GM06990 (cell line): ENCODE measurements around the gene HS1BP3.

ENCODE experiments used
- DNase-seq: peaks from one replicate; pipeline ENCODE4 v3.0.0-alpha.2; 2011; ENCODE audit not compliant: insufficient read length; ENCODE audit errors: extremely low read depth
- H3K27me3 ChIP-seq: replicated peaks from 2 replicates; pipeline ENCODE4 v1.6.0; 2011; ENCODE audit warnings: low read length; ENCODE audit not compliant: control insufficient read depth, insufficient read depth
- H3K36me3 ChIP-seq: 2 replicates; pipeline ENCODE4 v1.5.1; 2011; ENCODE audit warnings: low read length; ENCODE audit not compliant: control insufficient read depth, insufficient read depth
- H3K4me3 ChIP-seq: replicated peaks from 2 replicates; pipeline ENCODE4 v1.5.1; 2011; ENCODE audit warnings: low read depth, mild to moderate bottlenecking, control low read depth, low read length
- TF ChIP-seq, protein P1 (sequence below): IDR thresholded peaks from 2 replicates; pipeline ENCODE4 v1.5.1; 2011; ENCODE audit warnings: low read length, control low read depth, mild to moderate bottlenecking, inconsistent platforms; ENCODE audit not compliant: insufficient read depth, poor library complexity, severe bottlenecking

HS1BP3 gene

GRCh38 chr2:20575414-20575813 lies 75.5 kb downstream of the HS1BP3 start:
- TF ChIP-seq, protein P1, sequence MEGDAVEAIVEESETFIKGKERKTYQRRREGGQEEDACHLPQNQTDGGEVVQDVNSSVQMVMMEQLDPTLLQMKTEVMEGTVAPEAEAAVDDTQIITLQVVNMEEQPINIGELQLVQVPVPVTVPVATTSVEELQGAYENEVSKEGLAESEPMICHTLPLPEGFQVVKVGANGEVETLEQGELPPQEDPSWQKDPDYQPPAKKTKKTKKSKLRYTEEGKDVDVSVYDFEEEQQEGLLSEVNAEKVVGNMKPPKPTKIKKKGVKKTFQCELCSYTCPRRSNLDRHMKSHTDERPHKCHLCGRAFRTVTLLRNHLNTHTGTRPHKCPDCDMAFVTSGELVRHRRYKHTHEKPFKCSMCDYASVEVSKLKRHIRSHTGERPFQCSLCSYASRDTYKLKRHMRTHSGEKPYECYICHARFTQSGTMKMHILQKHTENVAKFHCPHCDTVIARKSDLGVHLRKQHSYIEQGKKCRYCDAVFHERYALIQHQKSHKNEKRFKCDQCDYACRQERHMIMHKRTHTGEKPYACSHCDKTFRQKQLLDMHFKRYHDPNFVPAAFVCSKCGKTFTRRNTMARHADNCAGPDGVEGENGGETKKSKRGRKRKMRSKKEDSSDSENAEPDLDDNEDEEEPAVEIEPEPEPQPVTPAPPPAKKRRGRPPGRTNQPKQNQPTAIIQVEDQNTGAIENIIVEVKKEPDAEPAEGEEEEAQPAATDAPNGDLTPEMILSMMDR = no peak
- no peaks in the 10 kb centered on the region for H3K36me3 ChIP-seq
- DNase-seq = no peak
- H3K4me3 ChIP-seq = no peak overlapping the region
- no peaks in the 10 kb centered on the region for H3K27me3 ChIP-seq

DNA sequence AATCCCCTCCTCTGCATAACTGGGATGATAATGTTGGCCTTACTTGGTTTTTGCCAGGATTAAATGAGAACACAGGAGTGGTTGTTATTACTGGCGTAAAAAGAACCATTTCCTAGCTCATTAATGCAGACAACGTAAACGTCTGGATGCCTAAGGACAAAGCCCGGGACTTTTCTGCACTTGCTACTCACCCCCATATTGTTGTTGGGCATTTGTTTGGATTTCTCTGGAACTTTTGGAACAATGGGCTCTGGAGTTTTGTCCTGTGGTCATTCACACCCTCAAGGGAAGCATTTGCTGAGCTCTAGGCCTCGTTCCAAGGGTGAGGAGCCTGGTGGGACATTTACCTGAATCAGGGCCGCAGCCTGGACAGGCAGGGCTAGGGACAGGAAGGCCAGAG lies 76.0 kb downstream of the HS1BP3 start:
- TF ChIP-seq, protein P1 = no peak
- H3K27me3 ChIP-seq = no peaks in the 10 kb centered on the region
- H3K36me3 ChIP-seq = no peaks in the 10 kb centered on the region
- no peak for DNase-seq
- no peak overlapping the region for H3K4me3 ChIP-seq

DNA sequence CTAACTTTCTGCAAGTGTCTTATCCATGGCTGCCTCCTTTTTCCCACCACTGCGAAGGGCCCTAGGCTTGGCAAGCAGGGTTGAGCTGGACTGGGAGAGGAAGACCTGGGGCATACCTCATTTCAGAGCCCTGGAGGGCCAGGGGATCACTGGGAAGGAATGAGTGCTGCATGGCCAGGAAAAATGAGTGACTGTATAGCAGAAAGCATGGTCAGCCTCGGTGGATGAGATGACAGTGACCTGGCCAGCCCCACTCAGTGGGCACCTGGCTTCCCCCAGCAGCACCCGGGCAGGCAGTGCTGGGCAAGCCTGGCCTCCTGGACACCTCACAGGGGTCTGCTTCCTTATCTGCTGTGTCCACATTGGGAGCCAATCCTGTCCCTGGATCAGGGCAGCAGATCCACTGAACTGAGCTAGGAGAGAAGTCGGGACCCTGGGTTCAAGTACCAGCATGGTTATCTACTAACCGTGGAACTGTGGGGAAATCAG lies 76.4 kb downstream of the HS1BP3 start:
- H3K27me3 ChIP-seq = no peaks in the 10 kb centered on the region

GRCh38 chr2:20573620-20574422 lies 77.1 kb downstream of the HS1BP3 start:
- DNase-seq = no peak
- H3K4me3 ChIP-seq = no peak overlapping the region
- no peaks in the 10 kb centered on the region for H3K36me3 ChIP-seq
- H3K27me3 ChIP-seq = no peaks in the 10 kb centered on the region
- TF ChIP-seq, protein P1 = no peak

More for the DNA sequence above, 76.4 kb downstream of the HS1BP3 start:
- no peak overlapping the region for H3K4me3 ChIP-seq
- TF ChIP-seq, protein P1 = no peak
- no peak for DNase-seq
- H3K36me3 ChIP-seq = no peaks in the 10 kb centered on the region

DNA sequence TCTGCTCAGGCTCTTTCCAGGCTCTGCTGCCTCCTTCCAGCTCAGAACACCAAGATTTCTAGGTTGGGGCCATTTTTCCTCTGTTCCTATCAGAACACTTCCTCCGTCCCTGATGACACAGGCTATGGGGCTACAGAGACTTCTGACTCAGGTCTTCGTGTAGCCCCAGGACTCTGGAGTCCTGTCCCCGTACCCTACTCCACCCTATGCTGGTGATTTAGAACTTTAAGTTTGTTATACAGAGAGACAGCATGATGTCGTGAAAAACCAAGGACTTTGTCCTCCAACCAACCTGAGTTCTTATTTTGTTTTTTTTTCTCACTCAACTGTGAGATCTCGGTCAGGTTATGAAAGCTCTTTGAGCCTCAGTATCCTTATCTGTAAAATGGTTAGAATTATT lies 78.7 kb downstream of the HS1BP3 start:
- no peak for DNase-seq
- Histone ChIP-seq H3K27me3 (no peaks in the 10 kb centered on the region), H3K4me3 (no peak overlapping the region), H3K36me3 (no peaks in the 10 kb centered on the region)
- TF ChIP-seq, protein P1 = no peak
